Glutamatergic neuron (in vitro differentiated cells): ENCODE results near the gene SMIM7. TPM values are rescaled to one million over a fixed set of nuclear protein-coding genes. Genes with fewer than 3 reads are reported as not detected.
A peak's percentile ranks its signal among the peaks of the same experiment; 100 is the strongest.

ENCODE experiments used
- DNase-seq: peaks from one replicate; pipeline ENCODE4 v3.0.0; 2022
- H3K27ac Mint-ChIP-seq: one replicate; pipeline ENCODE4 v1.8.0; 2020; ENCODE audit warnings: mild to moderate bottlenecking, mixed read lengths, inconsistent platforms; ENCODE audit not compliant: unreplicated experiment
- H3K27me3 Mint-ChIP-seq: one replicate; pipeline ENCODE4 v1.8.0; 2020; ENCODE audit warnings: mild to moderate bottlenecking, moderate library complexity, mixed read lengths, inconsistent platforms; ENCODE audit not compliant: unreplicated experiment
- H3K36me3 Mint-ChIP-seq: one replicate; pipeline ENCODE4 v1.8.0; 2020; ENCODE audit warnings: mild to moderate bottlenecking, mixed read lengths, inconsistent platforms; ENCODE audit not compliant: unreplicated experiment
- H3K4me1 Mint-ChIP-seq: one replicate; pipeline ENCODE4 v1.8.0; 2020; ENCODE audit warnings: mild to moderate bottlenecking, low read depth, mixed read lengths, inconsistent platforms; ENCODE audit not compliant: unreplicated experiment
- H3K4me3 Mint-ChIP-seq: one replicate; pipeline ENCODE4 v1.8.0; 2020; ENCODE audit warnings: mild to moderate bottlenecking, mixed read lengths, inconsistent platforms; ENCODE audit not compliant: unreplicated experiment
- H3K9me3 Mint-ChIP-seq: one replicate; pipeline ENCODE4 v1.8.0; 2020; ENCODE audit warnings: mild to moderate bottlenecking, moderate library complexity, mixed read lengths, inconsistent platforms; ENCODE audit not compliant: unreplicated experiment
- CTCF ChIP-seq: fragments of 200-600 bp; sonication (generic); IDR thresholded peaks from one replicate; pipeline ENCODE4 v1.5.0; 2021; ENCODE audit not compliant: partially characterized antibody, unreplicated experiment
- total RNA-seq: library from RNA; stranded (reverse); fragmentation: NEBNext Ultra II Directional; extraction: Animal tissue kit (Norgen Biotek cat#: 25700); gene quantifications from one replicate; pipeline ENCODE4 v1.2.1, GENCODE V29; 2021; ENCODE audit not compliant: unreplicated experiment

SMIM7 gene
- total RNA-seq, 1 donor from 2014 or later, result 81.0 TPM

GRCh38 chr19:16627928-16628182 is 32.1 kb downstream of the SMIM7 start:
- Mint-ChIP-seq H3K27me3 (peaks cover 3% of the 10 kb centered on the region), H3K4me3 (no peak overlapping the region), H3K4me1 (peaks cover 19% of the 10 kb centered on the region), H3K36me3 (no peaks in the 10 kb centered on the region), H3K9me3 (peaks cover 5% of the 10 kb centered on the region), H3K27ac (no peak overlapping the region)
- DNase-seq, result no peak
- no peak for TF ChIP-seq CTCF

GRCh38 chr19:16627193-16627927 is 32.6 kb downstream of the SMIM7 start:
- Mint-ChIP-seq H3K4me1 (peaks cover 19% of the 10 kb centered on the region), H3K27me3 (peaks cover 3% of the 10 kb centered on the region), H3K9me3 (peaks cover 5% of the 10 kb centered on the region), H3K27ac (peak overlapping the region; percentile 48), H3K4me3 (peak overlapping the region; percentile 91), H3K36me3 (no peaks in the 10 kb centered on the region)
- DNase-seq, result peak; percentile 20
- TF ChIP-seq CTCF, result no peak

- DNase-seq, result no peak
- H3K4me1 Mint-ChIP-seq, result peaks cover 19% of the 10 kb centered on the region
- no peaks in the 10 kb centered on the region for H3K36me3 Mint-ChIP-seq
- H3K27me3 Mint-ChIP-seq, result peaks cover 3% of the 10 kb centered on the region
- H3K9me3 Mint-ChIP-seq, result peaks cover 5% of the 10 kb centered on the region
- no peak for TF ChIP-seq CTCF
- peak overlapping the region; percentile 48 for H3K27ac Mint-ChIP-seq
- H3K4me3 Mint-ChIP-seq, result peak overlapping the region; percentile 91
Observed at GRCh38 chr19:16626796-16627192, 33.1 kb downstream of the SMIM7 start.

GRCh38 chr19:16625163-16625958 is 34.6 kb downstream of the SMIM7 start:
- Mint-ChIP-seq H3K27ac (no peak overlapping the region), H3K4me1 (peaks cover 20% of the 10 kb centered on the region), H3K36me3 (no peaks in the 10 kb centered on the region), H3K27me3 (peaks cover 3% of the 10 kb centered on the region), H3K9me3 (peaks cover 5% of the 10 kb centered on the region), H3K4me3 (peak overlapping the region; percentile 73)
- TF ChIP-seq CTCF, result no peak
- DNase-seq, result no peak

- Mint-ChIP-seq H3K4me3 (no peak overlapping the region), H3K27ac (no peak overlapping the region), H3K27me3 (peaks cover 3% of the 10 kb centered on the region), H3K4me1 (peaks cover 22% of the 10 kb centered on the region), H3K36me3 (no peaks in the 10 kb centered on the region), H3K9me3 (peaks cover 3% of the 10 kb centered on the region)
- DNase-seq, result no peak
- TF ChIP-seq CTCF, result no peak
Observed at GRCh38 chr19:16624236-16624635, 35.7 kb downstream of the SMIM7 start.
